ENCODE measurements around the gene MPPED1. TPM values are rescaled to one million over a fixed set of nuclear protein-coding genes. Genes with fewer than 3 reads are reported as not detected.

The MPPED1 gene
- total and polyA plus RNA-seq, 4 donors: 0.89 to 6.5 (median 4.1) TPM

DNA sequence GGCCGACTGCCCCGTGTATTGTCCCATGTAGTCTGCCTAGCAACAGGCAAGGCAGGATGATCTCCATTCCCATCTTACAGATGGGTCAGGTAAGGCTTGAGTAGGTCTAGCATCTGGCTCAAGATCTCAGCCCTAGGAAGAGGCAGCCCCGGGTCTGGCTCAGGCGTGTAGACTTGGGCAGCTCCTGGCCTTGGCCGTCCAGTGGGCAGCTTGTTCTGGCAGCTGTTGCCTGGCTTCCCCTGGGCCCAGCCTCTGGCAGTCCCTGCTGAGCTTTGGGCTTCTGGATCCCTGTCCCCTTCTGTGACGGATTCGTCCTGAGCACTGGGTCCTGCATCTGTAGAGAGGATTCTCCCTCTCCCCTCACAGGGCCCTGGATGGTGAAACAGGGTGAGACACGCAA lies 72.4 kb downstream of the MPPED1 start:
- Histone ChIP-seq H3K27ac (ENCODE audit: low read depth in 1 of 2, low read length in 2 of 2) (no peak overlapping the region), H3K4me3 (ENCODE audit: low read depth in 1 of 3, low read length in 3 of 3) (no peak overlapping the region), H3K9ac (ENCODE audit: low read depth in 1 of 2, low read length in 2 of 2) (no peak overlapping the region), H3K9me3 (ENCODE audit: control insufficient read depth in 4 of 4, low read length in 3 of 4) (no peaks in the 10 kb centered on the region), H3K36me3 (ENCODE audit: control insufficient read depth in 4 of 4, insufficient read depth in 3 of 4, low read depth in 1 of 4, low read length in 3 of 4) (no peaks in the 10 kb centered on the region), H3K27me3 (ENCODE audit: control insufficient read depth in 4 of 4, insufficient read depth in 4 of 4, low read length in 3 of 4) (no peaks in the 10 kb centered on the region), H3K4me1 (ENCODE audit: control insufficient read depth in 4 of 4, insufficient read depth in 4 of 4, low read length in 3 of 4) (peaks cover 0 to 5% (median 0%) of the 10 kb centered on the region in 4 donors)
- no peak for DNase-seq (ENCODE audit: low spot score)
- no peak for TF ChIP-seq TAF1 (conservative IDR thresholded peaks at IDR 0.05)
- TF ChIP-seq, protein P1, sequence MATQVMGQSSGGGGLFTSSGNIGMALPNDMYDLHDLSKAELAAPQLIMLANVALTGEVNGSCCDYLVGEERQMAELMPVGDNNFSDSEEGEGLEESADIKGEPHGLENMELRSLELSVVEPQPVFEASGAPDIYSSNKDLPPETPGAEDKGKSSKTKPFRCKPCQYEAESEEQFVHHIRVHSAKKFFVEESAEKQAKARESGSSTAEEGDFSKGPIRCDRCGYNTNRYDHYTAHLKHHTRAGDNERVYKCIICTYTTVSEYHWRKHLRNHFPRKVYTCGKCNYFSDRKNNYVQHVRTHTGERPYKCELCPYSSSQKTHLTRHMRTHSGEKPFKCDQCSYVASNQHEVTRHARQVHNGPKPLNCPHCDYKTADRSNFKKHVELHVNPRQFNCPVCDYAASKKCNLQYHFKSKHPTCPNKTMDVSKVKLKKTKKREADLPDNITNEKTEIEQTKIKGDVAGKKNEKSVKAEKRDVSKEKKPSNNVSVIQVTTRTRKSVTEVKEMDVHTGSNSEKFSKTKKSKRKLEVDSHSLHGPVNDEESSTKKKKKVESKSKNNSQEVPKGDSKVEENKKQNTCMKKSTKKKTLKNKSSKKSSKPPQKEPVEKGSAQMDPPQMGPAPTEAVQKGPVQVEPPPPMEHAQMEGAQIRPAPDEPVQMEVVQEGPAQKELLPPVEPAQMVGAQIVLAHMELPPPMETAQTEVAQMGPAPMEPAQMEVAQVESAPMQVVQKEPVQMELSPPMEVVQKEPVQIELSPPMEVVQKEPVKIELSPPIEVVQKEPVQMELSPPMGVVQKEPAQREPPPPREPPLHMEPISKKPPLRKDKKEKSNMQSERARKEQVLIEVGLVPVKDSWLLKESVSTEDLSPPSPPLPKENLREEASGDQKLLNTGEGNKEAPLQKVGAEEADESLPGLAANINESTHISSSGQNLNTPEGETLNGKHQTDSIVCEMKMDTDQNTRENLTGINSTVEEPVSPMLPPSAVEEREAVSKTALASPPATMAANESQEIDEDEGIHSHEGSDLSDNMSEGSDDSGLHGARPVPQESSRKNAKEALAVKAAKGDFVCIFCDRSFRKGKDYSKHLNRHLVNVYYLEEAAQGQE (IDR thresholded peaks at IDR 0.05): no peak
- TF ChIP-seq NR2F2 (IDR thresholded peaks at IDR 0.05): no peak
- TF ChIP-seq FOXA1 (IDR thresholded peaks at IDR 0.05): no peak
- no peak for TF ChIP-seq RAD21 (IDR thresholded peaks at IDR 0.05)
- TF ChIP-seq, protein P2, sequence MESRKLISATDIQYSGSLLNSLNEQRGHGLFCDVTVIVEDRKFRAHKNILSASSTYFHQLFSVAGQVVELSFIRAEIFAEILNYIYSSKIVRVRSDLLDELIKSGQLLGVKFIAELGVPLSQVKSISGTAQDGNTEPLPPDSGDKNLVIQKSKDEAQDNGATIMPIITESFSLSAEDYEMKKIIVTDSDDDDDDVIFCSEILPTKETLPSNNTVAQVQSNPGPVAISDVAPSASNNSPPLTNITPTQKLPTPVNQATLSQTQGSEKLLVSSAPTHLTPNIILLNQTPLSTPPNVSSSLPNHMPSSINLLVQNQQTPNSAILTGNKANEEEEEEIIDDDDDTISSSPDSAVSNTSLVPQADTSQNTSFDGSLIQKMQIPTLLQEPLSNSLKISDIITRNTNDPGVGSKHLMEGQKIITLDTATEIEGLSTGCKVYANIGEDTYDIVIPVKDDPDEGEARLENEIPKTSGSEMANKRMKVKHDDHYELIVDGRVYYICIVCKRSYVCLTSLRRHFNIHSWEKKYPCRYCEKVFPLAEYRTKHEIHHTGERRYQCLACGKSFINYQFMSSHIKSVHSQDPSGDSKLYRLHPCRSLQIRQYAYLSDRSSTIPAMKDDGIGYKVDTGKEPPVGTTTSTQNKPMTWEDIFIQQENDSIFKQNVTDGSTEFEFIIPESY (IDR thresholded peaks at IDR 0.05): no peak
- TF ChIP-seq, protein P3, sequence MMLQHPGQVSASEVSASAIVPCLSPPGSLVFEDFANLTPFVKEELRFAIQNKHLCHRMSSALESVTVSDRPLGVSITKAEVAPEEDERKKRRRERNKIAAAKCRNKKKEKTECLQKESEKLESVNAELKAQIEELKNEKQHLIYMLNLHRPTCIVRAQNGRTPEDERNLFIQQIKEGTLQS (IDR thresholded peaks at IDR 0.05): no peak
- TF ChIP-seq, protein P4, sequence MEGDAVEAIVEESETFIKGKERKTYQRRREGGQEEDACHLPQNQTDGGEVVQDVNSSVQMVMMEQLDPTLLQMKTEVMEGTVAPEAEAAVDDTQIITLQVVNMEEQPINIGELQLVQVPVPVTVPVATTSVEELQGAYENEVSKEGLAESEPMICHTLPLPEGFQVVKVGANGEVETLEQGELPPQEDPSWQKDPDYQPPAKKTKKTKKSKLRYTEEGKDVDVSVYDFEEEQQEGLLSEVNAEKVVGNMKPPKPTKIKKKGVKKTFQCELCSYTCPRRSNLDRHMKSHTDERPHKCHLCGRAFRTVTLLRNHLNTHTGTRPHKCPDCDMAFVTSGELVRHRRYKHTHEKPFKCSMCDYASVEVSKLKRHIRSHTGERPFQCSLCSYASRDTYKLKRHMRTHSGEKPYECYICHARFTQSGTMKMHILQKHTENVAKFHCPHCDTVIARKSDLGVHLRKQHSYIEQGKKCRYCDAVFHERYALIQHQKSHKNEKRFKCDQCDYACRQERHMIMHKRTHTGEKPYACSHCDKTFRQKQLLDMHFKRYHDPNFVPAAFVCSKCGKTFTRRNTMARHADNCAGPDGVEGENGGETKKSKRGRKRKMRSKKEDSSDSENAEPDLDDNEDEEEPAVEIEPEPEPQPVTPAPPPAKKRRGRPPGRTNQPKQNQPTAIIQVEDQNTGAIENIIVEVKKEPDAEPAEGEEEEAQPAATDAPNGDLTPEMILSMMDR (IDR thresholded peaks at IDR 0.05; ENCODE audit: low read depth, low read length, missing input control): no peak
- TF ChIP-seq JUND (IDR thresholded peaks at IDR 0.05): no peak
- no peak for TF ChIP-seq SP1 (IDR thresholded peaks at IDR 0.05)
- no peak for TF ChIP-seq HNF4G (IDR thresholded peaks at IDR 0.05)
- TF ChIP-seq FOXA2 (IDR thresholded peaks at IDR 0.05): no peak
- no peak for TF ChIP-seq EGR1 (IDR thresholded peaks at IDR 0.05; ENCODE audit: low read depth in 2 of 2)
- TF ChIP-seq YY1 (IDR thresholded peaks at IDR 0.05): no peak
- TF ChIP-seq, protein P5, sequence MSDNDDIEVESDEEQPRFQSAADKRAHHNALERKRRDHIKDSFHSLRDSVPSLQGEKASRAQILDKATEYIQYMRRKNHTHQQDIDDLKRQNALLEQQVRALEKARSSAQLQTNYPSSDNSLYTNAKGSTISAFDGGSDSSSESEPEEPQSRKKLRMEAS (IDR thresholded peaks at IDR 0.05): no peak
- no peak for TF ChIP-seq GABPA (IDR thresholded peaks at IDR 0.05 in 1 of 2, conservative IDR thresholded peaks at IDR 0.05 in 1 of 2)
- TF ChIP-seq RXRA (IDR thresholded peaks at IDR 0.05): no peak
- no peak for TF ChIP-seq HNF4A (conservative IDR thresholded peaks at IDR 0.05)
- 91% methylated on average over 8 of the region's 8 CpGs for WGBS

All from liver (tissue), 9 donors.